HepG2 (cell line): ENCODE data around the gene FAM72B.
"Not testable (repeated sequence)": the region's sequence is repeated elsewhere in the genome, so short reads cannot be mapped to it uniquely, and the experiment has no call there.

ENCODE experiments used
- CREM ChIP-seq, 2 experiments: sonication (generic) in 1 of 2; formaldehyde crosslinking in 1 of 2; IDR thresholded peaks; 2 replicates each; pipeline versions ENCODE4 v1.4.0 to v1.6.1; 2016 to 2020; ENCODE audit warnings: antibody characterized with exemption in 1 of 2, mild to moderate bottlenecking in 1 of 2, missing genetic modification reagents in 1 of 2
- FOSL1 ChIP-seq: sonication (generic); formaldehyde crosslinking; IDR thresholded peaks from 2 replicates; pipeline ENCODE4 v1.9.0; 2021; ENCODE audit warnings: missing genetic modification reagents, borderline replicate concordance
- MXI1 ChIP-seq: IDR thresholded peaks from 3 replicates; pipeline ENCODE4 v1.6.1; 2012; ENCODE audit warnings: low read depth, low read length, inconsistent platforms, borderline replicate concordance

- TF ChIP-seq FOSL1 (CRISPR knock-in tag); CREM (IDR thresholded peaks at IDR 0.05); CREM (CRISPR knock-in tag; IDR thresholded peaks at IDR 0.05); MXI1: not testable (repeated sequence)
Measured at GRCh38 chr1:121232445-121233125, 48.4 kb upstream of the FAM72B start.
